ENCODE results near the gene NUDT1. TPM values are rescaled to one million over a fixed set of nuclear protein-coding genes. Genes with fewer than 3 reads are reported as not detected.

The NUDT1 gene
- total RNA-seq, 1 donor from 2014 or later: 13.6 TPM

GRCh38 chr7:2218444-2218785 is 23.6 kb upstream of the NUDT1 start:
- no peak for ATAC-seq
- intact Hi-C loops (cut with DNase I): loop anchor here (10.0 kb wide), 1 partner anchor 324 kb away; no protein-coding TSS in a partner anchor
- peak; percentile 48 for DNase-seq (ENCODE audit: missing footprints)

- ATAC-seq: no peak
- intact Hi-C loops (cut with DNase I): loop anchor here (10.0 kb wide), 1 partner anchor 324 kb away; no protein-coding TSS in a partner anchor
These were observed 22.9 kb upstream of the NUDT1 start for GRCh38 chr7:2219136-2219535.

GRCh38 chr7:2219606-2220005 is 22.4 kb upstream of the NUDT1 start:
- no peak for ATAC-seq
- intact Hi-C loops (cut with DNase I): loop anchor here (10.0 kb wide), 1 partner anchor 325 kb away; no protein-coding TSS in a partner anchor
- peak; percentile 27 for DNase-seq (ENCODE audit: missing footprints)

More at GRCh38 chr7:2219136-2219535, 22.9 kb upstream of the NUDT1 start:
- peak; percentile 40 for DNase-seq (ENCODE audit: missing footprints)

GRCh38 chr7:2220030-2220429 is 22.0 kb upstream of the NUDT1 start:
- intact Hi-C loops (cut with DNase I): no loop called here
- DNase-seq (ENCODE audit: missing footprints) (peak; percentile 8), ATAC-seq (no peak)

- DNase-seq (ENCODE audit: missing footprints) (peak; percentile 7), ATAC-seq (no peak)
- intact Hi-C loops (cut with DNase I): no loop called here
These were observed 21.5 kb upstream of the NUDT1 start for GRCh38 chr7:2220506-2220905.

- DNase-seq (ENCODE audit: missing footprints) (peak; percentile 28), ATAC-seq (no peak)
- intact Hi-C loops (cut with DNase I): no loop called here
These were observed 21.1 kb upstream of the NUDT1 start for GRCh38 chr7:2220954-2221353.

- peak; percentile 62 for DNase-seq (ENCODE audit: missing footprints)
- intact Hi-C loops (cut with DNase I): no loop called here
These were observed 19.5 kb upstream of the NUDT1 start for GRCh38 chr7:2222516-2222915.

GRCh38 chr7:2223321-2223720 is 18.7 kb upstream of the NUDT1 start:
- intact Hi-C loops (cut with DNase I): no loop called here
- ATAC-seq: no peak
- peak; percentile 14 for DNase-seq (ENCODE audit: missing footprints)

More at GRCh38 chr7:2222516-2222915, 19.5 kb upstream of the NUDT1 start:
- ATAC-seq: no peak

GRCh38 chr7:2224491-2224928 is 17.5 kb upstream of the NUDT1 start:
- peak; percentile 51 for DNase-seq (ENCODE audit: missing footprints)
- peak; percentile 20 for ATAC-seq
- intact Hi-C loops (cut with DNase I): no loop called here

- intact Hi-C loops (cut with DNase I): no loop called here
- DNase-seq (ENCODE audit: missing footprints): peak; percentile 62
- peak; percentile 69 for ATAC-seq
These were observed 17.1 kb upstream of the NUDT1 start for GRCh38 chr7:2224934-2225333.

GRCh38 chr7:2225336-2225735 is 16.7 kb upstream of the NUDT1 start:
- intact Hi-C loops (cut with DNase I): no loop called here
- DNase-seq (ENCODE audit: missing footprints) (no peak), ATAC-seq (peak; percentile 5)

- intact Hi-C loops (cut with DNase I): no loop called here
- ATAC-seq (no peak), DNase-seq (ENCODE audit: missing footprints) (peak; percentile 41)
These were observed 16.2 kb upstream of the NUDT1 start for GRCh38 chr7:2225830-2226229.

- DNase-seq (ENCODE audit: missing footprints) (peak; percentile 27), ATAC-seq (no peak)
- intact Hi-C loops (cut with DNase I): no loop called here
These were observed 14.3 kb upstream of the NUDT1 start for GRCh38 chr7:2227699-2228098.

- ATAC-seq (no peak), DNase-seq (ENCODE audit: missing footprints) (peak; percentile 39)
- intact Hi-C loops (cut with DNase I): no loop called here
These were observed 13.1 kb upstream of the NUDT1 start for GRCh38 chr7:2228921-2229320.

- ATAC-seq: no peak
- DNase-seq (ENCODE audit: missing footprints): peak; percentile 11
- intact Hi-C loops (cut with DNase I): no loop called here
These were observed 12.6 kb upstream of the NUDT1 start for GRCh38 chr7:2229467-2229866.

- DNase-seq (ENCODE audit: missing footprints): no peak
- intact Hi-C loops (cut with DNase I): no loop called here
- no peak for ATAC-seq
These were observed 11.8 kb upstream of the NUDT1 start for GRCh38 chr7:2230226-2230625.

GRCh38 chr7:2230882-2231281 is 11.1 kb upstream of the NUDT1 start:
- ATAC-seq (no peak), DNase-seq (ENCODE audit: missing footprints) (peak; percentile 18)
- intact Hi-C loops (cut with DNase I): no loop called here

- ATAC-seq (no peak), DNase-seq (ENCODE audit: missing footprints) (peak; percentile 70)
- intact Hi-C loops (cut with DNase I): no loop called here
These were observed 9.8 kb upstream of the NUDT1 start for GRCh38 chr7:2231992-2232765.

- ATAC-seq (peak; percentile 90), DNase-seq (ENCODE audit: missing footprints) (peak; percentile 95)
- intact Hi-C loops (cut with DNase I): no loop called here
These were observed 9.1 kb upstream of the NUDT1 start, which contains the start of gene MAD1L1 for GRCh38 chr7:2232766-2233520. TSS of gene MAD1L1 (minus strand) at chr7:2232945. CDS start at chr7:2230133, 2,812 bp downstream.

GRCh38 chr7:2233926-2234325 is 8.1 kb upstream of the NUDT1 start:
- DNase-seq (ENCODE audit: missing footprints) (no peak), ATAC-seq (no peak)
- intact Hi-C loops (cut with DNase I): no loop called here
